ENCODE measurements around the gene DEFB124.
"Not testable (repeated sequence)": the region's sequence is repeated elsewhere in the genome, so short reads cannot be mapped to it uniquely, and the experiment has no call there.

The DEFB124 gene

DNA sequence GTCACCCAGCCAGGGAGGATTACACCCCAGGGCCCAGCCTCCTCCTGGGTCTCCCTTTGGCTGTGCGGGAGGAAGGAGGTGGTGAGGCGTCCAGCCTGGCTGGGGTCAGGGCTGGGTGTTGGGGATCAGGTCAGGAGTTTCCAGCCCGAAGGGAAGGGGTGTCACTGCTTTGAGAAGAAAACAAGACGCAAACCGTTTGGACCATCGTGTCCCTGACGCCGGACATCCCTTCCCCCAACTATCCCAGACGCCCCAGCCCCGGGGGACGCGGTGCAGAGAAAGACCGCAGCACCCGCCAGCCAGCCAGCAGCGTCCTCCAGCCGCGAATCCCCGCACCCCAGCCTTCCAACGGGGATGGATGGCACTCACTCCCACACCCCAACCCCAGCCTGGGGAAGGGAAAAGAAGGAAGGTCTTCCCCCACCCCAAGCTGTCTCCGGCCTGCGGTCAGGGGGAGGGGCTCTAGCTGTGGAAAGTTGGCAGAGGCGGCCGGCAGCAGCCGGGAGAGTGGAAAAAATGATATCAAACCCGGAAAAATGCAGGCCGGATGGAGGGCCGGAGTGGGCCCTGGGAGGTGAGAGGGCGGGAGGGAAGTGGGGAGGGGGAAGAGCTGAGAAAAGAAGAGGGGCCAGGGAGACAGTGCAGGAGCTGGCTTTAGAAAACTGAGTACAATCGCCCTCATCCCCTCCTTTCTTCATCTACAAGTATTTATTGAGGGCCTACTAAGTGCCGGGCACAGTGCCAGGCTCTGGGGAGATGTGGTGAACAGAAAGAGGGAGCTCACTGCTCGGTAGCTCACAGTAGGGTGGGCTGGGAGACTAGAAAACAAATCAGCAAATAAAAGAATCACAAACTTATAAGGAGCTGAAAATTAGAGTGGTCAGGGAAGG is 10.8 kb upstream of the DEFB124 start:
- no peak for DNase-seq

DNA sequence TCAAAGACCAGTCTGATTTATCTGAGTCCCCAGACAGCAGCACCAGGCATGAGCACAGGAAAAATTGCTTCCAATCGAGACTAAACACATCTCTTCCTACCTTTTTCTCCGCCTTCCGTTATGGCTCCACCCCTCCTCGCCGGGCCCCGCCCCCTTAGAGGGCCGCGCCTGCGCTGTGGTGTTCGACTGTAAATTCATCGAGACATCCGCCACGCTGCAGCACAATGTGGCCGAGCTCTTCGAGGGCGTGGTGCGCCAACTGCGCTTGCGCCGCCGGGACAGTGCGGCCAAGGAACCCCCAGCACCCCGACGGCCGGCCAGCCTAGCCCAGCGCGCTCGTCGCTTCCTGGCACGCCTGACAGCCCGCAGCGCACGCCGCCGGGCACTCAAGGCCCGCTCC is 9.1 kb upstream of the DEFB124 start:
- no peak for DNase-seq

DNA sequence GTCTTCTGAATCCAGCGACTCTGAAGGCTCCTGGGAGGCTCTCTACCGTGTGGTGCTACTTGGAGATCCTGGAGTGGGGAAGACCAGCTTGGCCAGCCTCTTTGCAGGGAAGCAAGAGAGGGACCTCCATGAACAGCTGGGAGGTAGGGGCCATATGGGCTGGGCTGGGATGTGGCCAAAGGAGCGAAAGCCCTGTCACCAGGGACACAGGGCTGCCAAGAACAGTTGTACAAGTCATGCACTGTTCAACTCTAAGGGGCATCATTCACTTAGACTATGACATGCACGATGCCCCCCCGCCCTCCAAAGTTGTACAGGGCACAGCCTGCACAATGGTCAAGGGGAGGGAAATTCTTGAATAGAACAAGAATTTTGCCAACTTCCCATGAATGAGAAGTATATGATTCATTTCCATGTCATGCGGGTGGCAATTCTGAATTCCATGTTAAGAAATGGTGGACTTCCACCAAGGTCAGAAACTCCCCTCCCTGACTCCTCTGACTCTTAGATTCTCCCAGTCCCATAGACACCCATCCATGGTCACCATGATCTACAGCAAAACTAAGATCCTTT is 1.8 kb upstream of the DEFB124 start:
- no peak for DNase-seq

DNA sequence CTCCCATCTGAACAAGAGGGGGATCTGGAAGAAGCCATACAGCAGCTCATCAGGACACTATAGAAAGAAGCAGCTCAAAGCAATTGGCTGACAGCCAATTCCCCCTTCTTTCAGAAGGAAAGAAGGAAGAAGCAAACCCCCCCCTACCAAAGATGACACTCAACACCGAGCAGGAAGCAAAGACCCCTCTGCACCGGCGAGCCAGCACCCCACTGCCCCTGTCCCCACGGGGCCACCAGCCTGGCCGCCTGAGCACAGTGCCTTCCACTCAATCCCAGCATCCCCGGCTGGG is 1.3 kb upstream of the DEFB124 start:
- no peak for DNase-seq

DNA sequence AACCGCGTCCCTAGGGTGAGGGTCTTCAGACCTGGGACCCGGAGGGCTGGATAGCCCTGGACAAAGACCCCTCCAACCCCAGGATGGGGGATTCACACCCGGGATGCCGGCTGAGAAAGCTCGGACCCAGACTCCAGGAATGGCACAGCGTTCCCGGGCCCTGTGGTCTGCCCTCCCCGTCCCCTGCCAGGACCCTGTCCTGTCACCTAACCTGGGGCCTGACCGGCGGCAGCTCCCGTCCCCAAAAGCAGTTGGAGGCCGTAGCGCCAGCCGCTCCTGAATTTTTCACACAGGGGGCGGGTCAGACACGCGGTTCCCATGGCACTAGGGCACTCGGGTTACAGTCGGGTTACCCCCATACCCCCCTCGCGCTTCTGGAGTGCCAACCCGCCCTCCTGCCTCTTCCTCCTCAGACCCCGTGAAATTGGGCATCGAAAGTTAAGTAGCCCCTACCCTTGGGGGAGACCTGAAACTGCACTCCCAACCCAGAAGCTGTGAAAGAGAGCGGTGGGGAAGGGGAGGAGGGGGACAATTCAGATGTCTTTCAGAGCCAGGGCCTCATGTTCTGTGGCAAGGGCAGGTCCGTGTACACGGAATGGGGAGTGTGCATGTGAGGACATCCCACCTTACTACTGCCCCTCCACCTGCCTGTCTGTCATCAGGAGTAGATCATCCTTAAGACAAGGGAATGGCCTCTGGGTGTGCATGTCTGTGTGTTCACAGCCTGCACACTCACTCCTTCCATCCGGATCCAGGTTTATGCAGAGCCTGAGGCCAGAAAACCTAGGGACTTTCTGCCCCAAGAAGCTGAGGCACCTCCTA is 756 bp upstream of the DEFB124 start:
- DNase-seq: no peak

DNA sequence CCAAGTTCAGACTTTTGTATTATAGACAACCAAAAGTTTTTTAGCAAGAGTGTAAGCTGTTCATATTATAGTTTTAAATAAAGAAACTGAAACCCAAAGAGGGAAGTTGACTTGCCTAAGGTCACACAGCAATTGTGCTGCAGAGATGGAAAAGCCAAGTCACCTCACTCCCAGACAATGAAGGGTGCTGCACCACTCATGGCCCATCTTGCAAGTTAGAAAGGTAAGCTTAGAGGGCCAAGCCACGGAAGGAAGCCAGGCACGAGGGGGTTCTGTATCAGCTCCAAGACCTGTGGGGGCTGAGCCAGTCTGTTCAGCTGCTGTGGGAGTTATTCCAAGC is 860 bp downstream of the DEFB124 start:
- no peak for DNase-seq

DNA sequence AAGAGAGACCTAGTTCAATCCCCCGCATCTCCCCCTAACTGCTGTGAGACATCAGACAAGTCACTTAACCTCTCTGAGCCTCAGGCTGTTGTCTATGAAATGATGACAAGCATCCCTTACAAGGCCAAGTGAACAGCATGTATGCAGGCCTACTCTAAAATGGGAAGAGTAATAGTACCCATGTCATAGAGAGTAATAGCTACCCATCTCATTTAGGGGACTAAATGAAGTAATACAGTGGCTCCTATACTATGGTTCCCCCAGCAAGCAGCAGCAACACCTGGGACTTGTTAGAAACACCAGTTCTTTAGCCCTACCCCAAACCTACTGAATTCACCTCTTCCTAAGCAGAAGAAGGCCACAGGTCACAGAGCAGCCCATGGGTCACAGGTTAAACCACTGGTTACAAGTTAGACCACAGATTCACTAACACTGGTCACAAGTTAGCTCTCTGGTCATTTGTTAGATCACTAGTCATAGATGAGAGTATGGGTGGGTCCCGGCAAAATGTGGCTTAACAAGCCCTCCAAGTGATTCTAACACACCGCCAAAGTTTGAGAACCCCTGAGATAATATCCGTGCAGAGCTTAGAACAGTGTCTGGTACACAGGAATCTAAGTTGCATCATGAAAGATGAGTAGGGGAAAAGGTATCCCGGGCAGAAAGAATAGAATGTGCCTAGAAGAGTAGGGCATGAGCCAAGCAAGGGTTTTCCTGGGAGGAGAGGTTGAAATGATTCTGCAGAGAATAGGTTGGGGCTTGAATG is 1.4 kb downstream of the DEFB124 start:
- DNase-seq: no peak

DNA sequence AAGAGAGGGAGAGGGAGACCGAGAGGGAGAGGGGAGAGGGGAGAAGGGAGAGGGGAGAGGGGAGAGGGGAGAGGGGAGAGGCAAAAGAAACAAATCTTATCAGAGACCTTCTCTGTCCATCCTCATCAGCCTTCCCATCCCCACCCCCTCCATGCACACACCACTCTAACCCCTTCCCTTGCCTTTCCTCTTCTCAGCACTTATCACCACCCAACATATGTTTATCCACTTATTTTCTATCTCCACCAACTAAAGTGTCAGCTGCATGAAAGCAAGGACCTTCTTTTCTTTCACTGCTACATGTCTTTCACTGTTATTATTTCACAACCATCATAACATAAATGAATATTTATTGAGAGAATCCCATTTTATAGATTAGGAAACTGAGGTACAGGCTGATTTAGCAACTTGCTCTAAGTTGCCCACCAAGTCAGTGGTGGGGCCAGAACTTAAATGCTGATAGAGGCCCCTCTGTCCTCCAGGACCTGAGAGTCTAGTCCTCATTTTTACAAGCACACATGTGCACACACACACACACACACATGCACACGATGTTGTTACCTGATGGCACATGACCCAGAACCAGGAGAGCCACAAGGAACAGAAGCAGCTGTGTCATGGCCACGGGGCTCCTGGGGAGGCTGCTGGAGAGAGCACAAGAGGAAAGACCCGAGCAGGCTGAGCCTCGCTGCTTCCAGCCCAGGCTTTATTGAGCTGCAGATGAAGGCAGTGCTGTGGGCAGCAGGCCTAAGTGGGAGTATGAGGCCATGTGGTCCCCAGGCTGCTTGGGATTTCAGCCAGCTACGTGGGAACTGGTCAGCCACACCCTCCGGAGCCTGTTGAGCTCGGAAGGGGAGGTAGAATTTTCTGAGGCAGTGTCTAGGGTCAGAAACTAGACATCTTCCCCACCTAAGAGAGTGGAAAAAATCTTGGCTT is 2.3 kb downstream of the DEFB124 start:
- DNase-seq: no peak

DNA sequence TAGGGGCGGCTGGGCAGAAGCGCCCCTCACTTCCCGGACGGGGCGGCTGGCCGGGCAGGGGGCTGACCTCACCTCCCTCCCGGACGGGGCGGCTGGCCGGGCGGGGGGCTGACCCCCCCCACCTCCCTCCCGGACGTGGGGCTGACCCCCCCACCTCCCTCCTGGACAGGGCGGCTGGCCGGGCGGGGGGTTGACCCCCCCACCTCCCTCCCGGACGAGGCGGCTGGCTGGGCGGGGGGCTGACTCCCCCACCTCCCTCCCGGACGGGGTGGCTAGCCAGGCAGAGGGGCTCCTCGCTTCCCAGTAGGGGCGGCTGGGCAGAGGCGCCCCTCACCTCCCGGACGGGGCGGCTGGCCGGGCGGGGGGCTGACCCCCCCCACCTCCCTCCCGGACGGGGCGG is 4.0 kb downstream of the DEFB124 start:
- not testable (repeated sequence) for DNase-seq

DNA sequence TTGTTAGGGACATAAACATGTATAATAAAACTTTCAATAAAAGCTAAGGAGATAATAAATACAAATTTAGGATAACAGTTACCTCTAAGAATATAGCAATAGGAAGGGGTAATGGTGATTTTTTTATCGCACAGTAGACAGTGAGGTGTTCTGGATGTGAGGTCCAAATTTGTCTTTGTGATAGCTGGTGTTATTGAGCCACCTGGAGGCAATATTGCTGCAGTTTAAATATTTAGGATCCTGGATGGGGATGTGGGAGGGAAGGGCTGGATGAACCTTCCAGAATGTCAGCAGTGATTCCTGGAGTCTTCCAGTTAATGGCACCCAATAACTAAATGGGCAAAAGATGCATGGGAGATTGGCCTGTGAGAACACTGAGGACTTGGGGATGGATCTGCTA is 20.6 kb downstream of the DEFB124 start:
- no peak for DNase-seq

DNA sequence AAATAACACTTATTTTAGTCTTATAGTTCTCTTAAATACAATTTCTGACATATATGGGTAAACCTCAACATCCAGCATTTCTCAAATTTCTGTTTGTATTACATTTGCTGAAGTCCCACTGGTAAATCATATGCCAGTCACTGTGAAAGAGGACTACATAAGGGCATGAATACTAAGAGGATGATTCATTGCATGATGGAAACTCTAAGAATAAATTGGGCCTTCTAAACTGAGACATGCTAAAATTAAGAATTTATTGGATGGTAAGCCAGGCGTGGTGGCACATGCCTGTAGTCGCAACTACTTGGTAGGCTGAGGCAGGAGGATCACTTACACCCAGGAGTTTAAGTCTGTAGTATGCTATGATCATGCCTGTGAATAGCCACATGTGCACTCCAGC is 22.4 kb downstream of the DEFB124 start:
- no peak for DNase-seq

DNA sequence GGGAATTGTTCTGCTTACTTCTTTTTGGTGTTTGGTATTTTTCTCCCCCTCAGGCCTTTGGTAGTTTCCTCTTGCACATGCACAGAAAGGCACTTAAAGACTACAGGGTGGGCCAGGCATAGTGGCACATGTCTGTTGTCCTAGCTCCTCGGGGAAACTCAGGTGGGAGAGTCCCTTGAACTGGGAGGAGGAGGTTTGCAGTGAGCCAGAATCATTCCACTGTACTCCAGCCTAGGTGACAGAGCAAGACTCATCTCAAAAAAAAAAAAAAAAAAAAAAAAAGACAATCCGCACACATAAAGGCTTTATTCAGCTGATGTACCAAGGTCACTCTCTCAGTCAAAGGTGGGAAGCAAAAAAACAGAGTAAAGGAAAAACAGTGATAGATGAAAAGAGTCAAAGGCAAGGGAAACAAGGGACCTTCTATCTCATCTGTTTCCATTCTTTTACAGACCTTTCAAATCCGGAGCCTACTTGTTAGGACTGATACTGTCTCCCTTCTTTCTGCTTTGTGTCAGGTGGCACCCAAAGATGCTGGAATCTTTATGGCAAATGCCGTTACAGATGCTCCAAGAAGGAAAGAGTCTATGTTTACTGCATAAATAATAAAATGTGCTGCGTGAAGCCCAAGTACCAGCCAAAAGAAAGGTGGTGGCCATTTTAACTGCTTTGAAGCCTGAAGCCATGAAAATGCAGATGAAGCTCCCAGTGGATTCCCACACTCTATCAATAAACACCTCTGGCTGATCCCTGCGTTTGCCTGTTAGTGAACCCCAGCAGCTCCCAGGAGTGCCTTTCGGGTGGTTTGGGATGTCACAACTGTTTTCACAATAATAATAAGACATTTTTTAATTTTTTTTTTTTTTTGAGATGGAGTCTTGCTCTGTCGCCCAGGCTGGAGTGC is 25.2 kb downstream of the DEFB124 start:
- DNase-seq: no peak

DNA sequence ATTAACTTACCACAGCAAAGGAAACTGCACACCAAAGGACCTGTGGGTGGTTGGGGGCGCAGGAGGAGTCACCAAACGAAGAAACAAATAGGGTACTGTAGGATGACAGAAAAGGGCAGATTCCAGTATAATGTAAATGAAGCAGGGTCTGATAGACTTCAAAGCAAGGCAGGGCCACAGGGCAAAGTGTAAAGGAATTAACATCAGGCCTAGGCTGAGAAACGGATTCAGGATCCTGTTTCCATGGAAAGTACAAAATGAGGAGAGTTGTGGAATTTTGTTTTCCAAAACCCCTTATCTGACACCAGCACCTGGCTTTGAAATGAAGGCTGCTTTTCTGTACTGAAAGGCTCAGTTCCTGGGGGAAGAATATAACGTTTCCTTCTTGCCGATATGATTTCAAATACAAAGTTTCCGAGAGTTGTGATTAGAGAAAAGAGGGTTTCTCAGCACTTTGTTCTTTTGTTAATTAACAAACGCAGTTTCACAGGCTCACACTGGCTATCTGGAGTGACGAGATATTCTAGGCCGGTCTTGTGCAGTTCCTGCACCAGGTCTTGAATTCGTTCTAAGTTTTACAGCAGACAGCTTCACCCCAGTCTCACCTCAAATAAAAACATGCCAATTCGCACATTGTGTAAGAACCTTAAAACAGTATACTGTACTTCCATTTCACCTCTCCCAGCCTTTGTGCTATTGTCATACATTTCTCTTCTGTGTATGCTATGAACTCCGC is 28.7 kb downstream of the DEFB124 start:
- DNase-seq: no peak

DNA sequence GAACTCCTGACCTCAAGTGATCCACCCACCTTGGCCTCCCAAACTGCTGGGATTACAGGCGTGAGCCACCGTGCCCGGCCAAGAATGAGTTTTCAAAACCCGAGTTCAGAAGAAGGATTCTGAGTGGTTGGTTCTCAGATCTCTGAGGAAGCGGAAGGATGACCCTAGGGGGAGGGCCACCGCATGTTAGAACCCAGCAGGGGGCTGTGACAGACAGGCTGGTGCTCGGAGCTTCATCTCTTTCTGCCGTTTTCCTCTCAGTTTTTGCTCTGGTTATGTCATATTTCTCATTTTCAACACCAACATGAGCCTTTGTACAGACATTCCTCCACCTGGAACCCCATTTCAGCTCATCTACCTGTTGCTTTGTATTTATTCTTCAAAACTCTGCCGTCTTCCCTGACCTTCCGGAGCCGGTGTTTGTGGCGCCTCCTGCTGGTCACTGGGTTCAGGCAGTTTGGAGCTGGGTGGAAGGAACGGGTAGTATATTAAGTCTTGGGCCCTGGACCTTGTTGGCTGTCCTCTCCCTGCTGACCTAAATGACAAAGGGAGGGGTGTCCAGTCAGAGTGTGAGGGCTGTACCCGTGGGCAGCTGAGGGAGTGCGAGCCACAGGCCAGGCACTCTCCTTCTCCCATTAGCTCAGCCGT is 34.8 kb downstream of the DEFB124 start, which contains the start of gene DEFB123:
Gene DEFB123 (plus strand): TSS at position 621 of the 648 bp plus-strand sequence. CDS start 67 bp downstream, outside the sequence.
- no peak for DNase-seq

DNA sequence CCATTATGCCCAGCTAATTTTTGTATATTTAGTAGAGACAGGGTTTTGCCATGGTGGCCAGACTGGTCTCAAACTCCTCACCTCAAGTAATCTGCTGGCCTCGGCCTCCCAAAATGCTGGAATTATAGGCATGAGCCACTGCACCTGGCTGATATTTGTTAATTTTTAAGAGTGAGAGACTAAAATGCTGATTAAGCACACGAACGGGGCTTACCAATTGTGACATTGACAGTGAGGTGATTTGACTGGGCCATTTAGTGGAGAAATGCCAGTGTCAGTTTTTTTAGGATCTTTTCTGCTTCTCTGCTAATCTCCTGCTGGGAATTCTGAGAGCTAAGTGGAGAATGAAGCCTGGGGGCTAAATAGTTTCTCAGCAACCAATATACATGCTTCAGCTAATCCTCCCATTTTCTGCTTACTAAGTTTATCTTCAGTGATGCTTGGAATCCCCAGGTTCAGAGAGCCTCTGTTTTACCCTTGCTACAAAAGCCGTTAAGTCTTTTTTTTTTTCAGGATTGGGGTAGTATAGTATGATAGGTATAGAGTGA is 44.3 kb downstream of the DEFB124 start:
- no peak for DNase-seq

DNA sequence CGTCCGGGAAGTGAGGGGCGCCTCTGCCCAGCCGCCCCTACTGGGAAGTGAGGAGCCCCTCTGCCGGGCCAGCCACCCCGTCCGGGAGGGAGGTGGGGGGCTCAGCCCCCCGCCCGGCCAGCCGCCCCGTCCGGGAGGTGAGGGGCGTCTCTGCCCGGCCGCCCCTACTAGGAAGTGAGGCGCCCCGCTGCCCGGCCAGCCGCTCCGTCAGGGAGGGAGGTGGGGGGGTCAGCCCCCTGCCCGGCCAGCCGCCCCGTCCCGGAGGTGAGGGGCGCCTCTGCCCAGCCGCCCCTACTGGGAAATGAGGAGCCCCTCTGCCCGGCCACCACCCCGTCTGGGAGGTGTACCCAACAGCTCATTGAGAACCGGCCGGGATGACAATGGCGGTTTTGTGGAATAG is 47.4 kb downstream of the DEFB124 start:
- not testable (repeated sequence) for DNase-seq

DNA sequence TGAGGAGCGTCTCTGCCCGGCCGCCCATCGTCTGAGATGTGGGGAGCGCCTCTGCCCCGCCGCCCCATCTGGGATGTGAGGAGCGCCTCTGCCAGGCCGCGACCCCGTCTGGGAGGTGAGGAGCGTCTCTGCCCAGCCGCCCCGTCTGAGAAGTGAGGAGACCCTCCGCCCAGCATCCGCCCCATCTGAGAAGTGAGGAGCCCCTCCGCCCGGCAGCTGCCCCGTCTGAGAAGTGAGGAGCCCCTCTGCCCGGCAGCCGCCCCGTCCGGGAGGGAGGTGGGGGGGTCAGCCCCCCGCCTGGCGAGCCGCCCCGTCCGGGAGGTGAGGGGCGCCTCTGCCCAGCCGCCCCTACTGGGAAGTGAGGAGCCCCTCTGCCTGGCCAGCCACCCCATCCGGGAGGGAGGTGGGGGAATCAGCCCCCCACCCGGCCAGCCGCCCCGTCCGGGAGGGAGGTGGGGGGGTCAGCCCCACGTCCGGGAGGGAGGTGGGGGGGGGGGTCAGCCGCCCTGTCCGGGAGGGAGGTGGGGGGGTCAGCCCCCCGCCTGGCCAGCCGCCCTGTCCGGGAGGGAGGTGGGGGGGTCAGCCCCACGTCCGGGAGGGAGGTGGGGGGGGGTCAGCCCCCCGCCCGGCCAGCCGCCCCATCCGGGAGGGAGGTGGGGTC is 47.9 kb downstream of the DEFB124 start:
- DNase-seq: not testable (repeated sequence)

DNA sequence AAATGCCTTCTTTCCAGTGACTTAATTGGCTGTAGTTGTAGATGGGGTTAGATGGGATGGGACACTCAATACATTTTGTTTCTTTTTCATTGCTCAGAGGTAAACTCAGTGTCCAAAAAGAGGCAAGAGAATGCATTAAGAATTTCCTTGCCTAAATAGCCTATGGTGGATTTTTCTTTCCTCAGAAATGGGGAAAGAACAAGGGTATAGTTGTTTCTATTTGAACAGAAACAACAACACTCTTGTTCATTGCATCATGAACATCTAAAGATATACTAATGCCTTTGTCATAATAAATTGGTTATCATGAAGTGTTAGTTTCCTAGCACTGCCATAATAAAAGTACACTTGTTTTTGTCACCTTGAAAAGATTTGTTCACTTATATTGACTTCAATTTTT is 49.1 kb downstream of the DEFB124 start:
- DNase-seq: no peak

DNA sequence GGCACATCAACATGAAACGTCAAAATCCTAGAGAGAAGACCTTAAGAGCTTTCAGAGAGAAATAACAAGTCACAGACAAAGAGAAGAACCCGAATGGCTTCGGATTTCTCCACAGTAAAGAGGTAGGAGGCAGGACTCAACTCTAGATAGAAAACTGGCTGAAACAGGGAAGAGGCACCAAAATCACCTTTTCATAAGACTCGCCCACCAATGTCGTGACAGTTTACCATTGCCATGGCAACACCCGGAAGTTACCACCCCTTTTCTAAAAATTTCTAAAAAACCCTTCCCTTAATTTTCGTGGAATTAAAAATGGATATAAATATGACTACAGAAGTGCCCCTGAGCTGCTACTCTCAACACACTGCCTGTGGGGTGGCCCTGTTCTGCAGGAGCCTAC is 56.6 kb downstream of the DEFB124 start:
- no peak for DNase-seq

All from CD4-positive, alpha-beta T cell treated with Interleukin-4 for 4 hours (primary cell).